ENCODE results near the gene LHX4. TPM values are rescaled to one million over a fixed set of nuclear protein-coding genes. Genes with fewer than 3 reads are reported as not detected.

The LHX4 gene
- total and polyA plus RNA-seq, 4 donors: 0.02 to 0.03 (median 0.02) TPM; not detected in 1

GRCh38 chr1:180255536-180256340, 25.7 kb downstream of the LHX4 start:
- Histone ChIP-seq H3K4me3 (no peak overlapping the region), H3K4me1 (ENCODE audit: control insufficient read depth in 5 of 5, insufficient read depth in 5 of 5, low read length in 5 of 5) (no peaks in the 10 kb centered on the region), H3K27me3 (ENCODE audit: control insufficient read depth in 3 of 3, insufficient read depth in 3 of 3, low read length in 2 of 3) (peaks cover 4 to 6% (median 5%) of the 10 kb centered on the region in 3 donors), H3K9ac (ENCODE audit: insufficient read depth in 1 of 2, low read length in 2 of 2) (no peak overlapping the region), H3K36me3 (ENCODE audit: control insufficient read depth in 4 of 4, insufficient read depth in 4 of 4, low read length in 4 of 4) (no peaks in the 10 kb centered on the region), H3K9me3 (ENCODE audit: control insufficient read depth in 4 of 4, insufficient read depth in 3 of 4, low read length in 3 of 4) (no peaks in the 10 kb centered on the region), H3K27ac (ENCODE audit: low read depth in 1 of 2, low read length in 1 of 2) (no peak overlapping the region)
- no peak for ATAC-seq (ENCODE audit: insufficient read depth, low FRiP score)
- WGBS, 2 donors: 80 to 84% methylated on average over 18 of the region's 18 CpGs
- TF ChIP-seq CTCF (IDR thresholded peaks at IDR 0.05; ENCODE audit: control extremely low read depth, extremely low read depth): no peak
- DNase-seq: no peak

- H3K9me3 ChIP-seq (ENCODE audit: control insufficient read depth in 4 of 4, insufficient read depth in 3 of 4, low read length in 3 of 4): no peaks in the 10 kb centered on the region
- ATAC-seq (ENCODE audit: insufficient read depth, low FRiP score): no peak
- no peaks in the 10 kb centered on the region for H3K36me3 ChIP-seq (ENCODE audit: control insufficient read depth in 4 of 4, insufficient read depth in 4 of 4, low read length in 4 of 4)
- no peak overlapping the region for H3K27ac ChIP-seq (ENCODE audit: low read depth in 1 of 2, low read length in 1 of 2)
- no peak overlapping the region for H3K9ac ChIP-seq (ENCODE audit: insufficient read depth in 1 of 2, low read length in 2 of 2)
- H3K27me3 ChIP-seq (ENCODE audit: control insufficient read depth in 3 of 3, insufficient read depth in 3 of 3, low read length in 2 of 3): peaks cover 4 to 9% (median 6%) of the 10 kb centered on the region in 3 donors
- no peak overlapping the region for H3K4me3 ChIP-seq
- no peak for TF ChIP-seq CTCF (IDR thresholded peaks at IDR 0.05; ENCODE audit: control extremely low read depth, extremely low read depth)
- no peaks in the 10 kb centered on the region for H3K4me1 ChIP-seq (ENCODE audit: control insufficient read depth in 5 of 5, insufficient read depth in 5 of 5, low read length in 5 of 5)
- WGBS, 2 donors: 79 to 92% methylated on average over 15 of the region's 15 CpGs
- DNase-seq: no peak
Observed at GRCh38 chr1:180256341-180257027, 26.4 kb downstream of the LHX4 start.

GRCh38 chr1:180257028-180257386, 26.9 kb downstream of the LHX4 start:
- Histone ChIP-seq H3K4me3 (no peak overlapping the region), H3K36me3 (ENCODE audit: control insufficient read depth in 4 of 4, insufficient read depth in 4 of 4, low read length in 4 of 4) (no peaks in the 10 kb centered on the region), H3K9ac (ENCODE audit: insufficient read depth in 1 of 2, low read length in 2 of 2) (no peak overlapping the region), H3K4me1 (ENCODE audit: control insufficient read depth in 5 of 5, insufficient read depth in 5 of 5, low read length in 5 of 5) (peaks cover 0 to under 1% (median 0%) of the 10 kb centered on the region in 5 donors), H3K9me3 (ENCODE audit: control insufficient read depth in 4 of 4, insufficient read depth in 3 of 4, low read length in 3 of 4) (no peaks in the 10 kb centered on the region), H3K27me3 (ENCODE audit: control insufficient read depth in 3 of 3, insufficient read depth in 3 of 3, low read length in 2 of 3) (peaks cover 4 to 10% (median 7%) of the 10 kb centered on the region in 3 donors), H3K27ac (ENCODE audit: low read depth in 1 of 2, low read length in 1 of 2) (no peak overlapping the region)
- no peak for TF ChIP-seq CTCF (IDR thresholded peaks at IDR 0.05; ENCODE audit: control extremely low read depth, extremely low read depth)
- WGBS, 2 donors: 58 to 70% methylated on average over 5 of the region's 5 CpGs
- ATAC-seq (ENCODE audit: insufficient read depth, low FRiP score): no peak
- no peak for DNase-seq
